H1 (cell line): Measurements from ENCODE around the gene CACNB4. TPM values are rescaled to one million over a fixed set of nuclear protein-coding genes. Genes with fewer than 3 reads are reported as not detected.

Experiments used
- CTCF ChIA-PET: fragments of 300-600 bp; sonication (Branson Sonifier 250); formaldehyde crosslinking; loops from one replicate; lab custom pipeline; 2021; ENCODE audit not compliant: partially characterized antibody; lab: Charles Lee
- POLR2A ChIA-PET: fragments of 300-600 bp; sonication (Branson Sonifier 250); formaldehyde crosslinking; loops from one replicate; lab custom pipeline; 2021; ENCODE audit warnings: inconsistent platforms; ENCODE audit not compliant: partially characterized antibody; lab: Charles Lee
- DNase-seq, 2 experiments: peaks; one replicate each; pipeline versions ENCODE4 v3.0.0 to v3.0.0-alpha.2; 2010 to 2022; ENCODE audit warnings: low spot score in 2 of 2, low read depth in 1 of 2, mixed read lengths in 1 of 2
- FAIRE-seq: peaks from 2 replicates; lab custom pipeline; 2011; peaks lifted over from hg19 to GRCh38; lab: Jason Lieb, UNC
- H2AFZ ChIP-seq: 2 replicates; pipeline ENCODE4 v1.8.1; 2012; ENCODE audit warnings: low read length, inconsistent platforms
- H2AK5ac ChIP-seq: 2 replicates; pipeline ENCODE4 v1.6.1; 2013; ENCODE audit warnings: low read depth, low read length
- H2BK120ac ChIP-seq: replicated peaks from 2 replicates; pipeline ENCODE3; 2013; ENCODE audit warnings: low read depth, low read length, inconsistent platforms
- H2BK12ac ChIP-seq: 2 replicates; pipeline ENCODE4 v1.6.1; 2013; ENCODE audit warnings: low read depth, low read length
- H2BK15ac ChIP-seq: 2 replicates; pipeline ENCODE4 v1.6.1; 2013; ENCODE audit warnings: low read length
- H2BK20ac ChIP-seq: 2 replicates; pipeline ENCODE4 v1.6.1; 2013; ENCODE audit warnings: low read length
- H2BK5ac ChIP-seq: 2 replicates; pipeline ENCODE4 v1.6.1; 2013; ENCODE audit warnings: low read depth, low read length
- H3K14ac ChIP-seq: 2 replicates; pipeline ENCODE4 v1.6.1; 2013; ENCODE audit warnings: inconsistent platforms; ENCODE audit not compliant: insufficient read length
- H3K18ac ChIP-seq: 2 replicates; pipeline ENCODE4 v1.6.1; 2013; ENCODE audit warnings: low read length; ENCODE audit errors: extremely low read depth
- H3K23ac ChIP-seq: 2 replicates; pipeline ENCODE4 v1.6.1; 2013; ENCODE audit warnings: inconsistent platforms; ENCODE audit not compliant: insufficient read length
- H3K23me2 ChIP-seq: 2 replicates; pipeline ENCODE4 v1.6.1; 2013; ENCODE audit warnings: low read depth, low read length
- H3K27ac ChIP-seq: 2 replicates; pipeline ENCODE4 v1.6.1; 2011; ENCODE audit warnings: low read depth, low read length, inconsistent platforms
- H3K27me3 ChIP-seq, 4 experiments: replicated peaks in 1 of 4; 1 replicate in 1 of 4; 2 replicates in 3 of 4; pipeline versions ENCODE4 v1.6.1 to v1.8.1; 2011 to 2013; ENCODE audit warnings: low read length in 3 of 4, mild to moderate bottlenecking in 3 of 4, inconsistent platforms in 2 of 4, mixed read lengths in 2 of 4, moderate library complexity in 1 of 4; ENCODE audit not compliant: control insufficient read depth in 3 of 4, insufficient read depth in 3 of 4; ENCODE audit errors: extremely low read depth in 1 of 4
- H3K36me3 ChIP-seq, 4 experiments: 2 replicates each; pipeline versions ENCODE4 v1.6.1 to v1.8.1; 2011 to 2013; ENCODE audit warnings: mild to moderate bottlenecking in 4 of 4, low read length in 3 of 4, moderate library complexity in 2 of 4, control low read depth in 1 of 4, inconsistent platforms in 1 of 4; ENCODE audit not compliant: insufficient read depth in 4 of 4, control insufficient read depth in 2 of 4
- H3K4ac ChIP-seq: replicated peaks from 2 replicates; pipeline ENCODE3; 2013; ENCODE audit warnings: low read length, low read depth, mixed read lengths, inconsistent platforms; ENCODE audit not compliant: insufficient read length
- H3K4me1 ChIP-seq, 4 experiments: replicated peaks in 1 of 4; 1 replicate in 1 of 4; 2 replicates in 3 of 4; pipeline versions ENCODE4 v1.6.1 to v1.8.1; 2011 to 2013; ENCODE audit warnings: low read length in 3 of 4, inconsistent platforms in 2 of 4, mixed read lengths in 1 of 4; ENCODE audit not compliant: insufficient read depth in 4 of 4, control insufficient read depth in 3 of 4
- H3K4me2 ChIP-seq, 2 experiments: 2 replicates each; pipeline versions ENCODE4 v1.6.1 to v1.8.1; 2011 to 2013; ENCODE audit warnings: low read depth in 2 of 2, low read length in 2 of 2, control low read depth in 1 of 2, inconsistent platforms in 1 of 2, mild to moderate bottlenecking in 1 of 2; ENCODE audit not compliant: insufficient read depth in 1 of 2
- H3K4me3 ChIP-seq, 4 experiments: fragments of 200-600, 300-600 bp in 1 of 4; sonication (generic), shearing (Covaris generic), sonication (Bioruptor Twin) in 1 of 4; 2 replicates each; pipeline versions ENCODE4 v1.5.1 to v1.8.1; 2011 to 2016; ENCODE audit warnings: low read length in 4 of 4, low read depth in 3 of 4, control low read depth in 2 of 4, inconsistent platforms in 2 of 4, mild to moderate bottlenecking in 2 of 4, mixed read lengths in 1 of 4, moderate library complexity in 1 of 4; ENCODE audit not compliant: insufficient read depth in 2 of 4; ENCODE audit errors: extremely low read depth in 1 of 4
- H3K56ac ChIP-seq: replicated peaks from 2 replicates; pipeline ENCODE3; 2013; ENCODE audit warnings: low read depth, mild to moderate bottlenecking, mixed read lengths, low read length, inconsistent platforms; ENCODE audit not compliant: insufficient read length
- H3K79me1 ChIP-seq: 2 replicates; pipeline ENCODE4 v1.6.1; 2013; ENCODE audit warnings: low read depth, low read length, control low read depth
- H3K79me2 ChIP-seq, 2 experiments: 2 replicates each; pipeline versions ENCODE4 v1.6.1 to v1.8.1; 2012 to 2013; ENCODE audit warnings: low read length in 2 of 2, mild to moderate bottlenecking in 2 of 2, inconsistent platforms in 1 of 2; ENCODE audit not compliant: insufficient read depth in 2 of 2, control insufficient read depth in 1 of 2
- H3K9ac ChIP-seq, 4 experiments: replicated peaks in 1 of 4; 1 replicate in 1 of 4; 2 replicates in 3 of 4; pipeline versions ENCODE4 v1.6.1 to v1.8.1; 2011 to 2013; ENCODE audit warnings: low read depth in 3 of 4, low read length in 3 of 4, control low read depth in 2 of 4, mild to moderate bottlenecking in 2 of 4, moderate library complexity in 2 of 4, inconsistent platforms in 1 of 4; ENCODE audit errors: extremely low read depth in 1 of 4
- H3K9me3 ChIP-seq, 2 experiments: 2 replicates each; pipeline versions ENCODE4 v1.6.1 to v1.8.1; 2012 to 2013; ENCODE audit warnings: mild to moderate bottlenecking in 2 of 2, moderate library complexity in 2 of 2, control low read depth in 1 of 2, inconsistent platforms in 1 of 2, low read depth in 1 of 2, low read length in 1 of 2, mixed read lengths in 1 of 2; ENCODE audit not compliant: insufficient read depth in 2 of 2
- H4K20me1 ChIP-seq, 2 experiments: replicated peaks in 1 of 2; 2 replicates each; pipeline versions ENCODE3 to v1.8.1; 2011 to 2013; ENCODE audit warnings: inconsistent platforms in 2 of 2, low read length in 2 of 2, mild to moderate bottlenecking in 1 of 2; ENCODE audit not compliant: insufficient read depth in 2 of 2, control insufficient read depth in 1 of 2
- H4K5ac ChIP-seq: 2 replicates; pipeline ENCODE4 v1.6.1; 2013; ENCODE audit warnings: low read length, low read depth, mixed read lengths, inconsistent platforms; ENCODE audit not compliant: insufficient read length
- H4K8ac ChIP-seq: 2 replicates; pipeline ENCODE4 v1.8.0; 2013; ENCODE audit warnings: mild to moderate bottlenecking, moderate library complexity, low read length, inconsistent platforms; ENCODE audit not compliant: insufficient read depth; ENCODE audit errors: extremely low read depth
- H4K91ac ChIP-seq: replicated peaks from 2 replicates; pipeline ENCODE3; 2013; ENCODE audit warnings: low read length, mixed read lengths, inconsistent platforms; ENCODE audit not compliant: insufficient read length
- BRCA1 ChIP-seq: IDR thresholded peaks from 2 replicates; pipeline ENCODE4 v1.6.1; 2012; ENCODE audit warnings: low read depth, low read length, improper control_type of control experiment
- CHD2 ChIP-seq: IDR thresholded peaks from 2 replicates; pipeline ENCODE4 v1.6.1; 2012; ENCODE audit warnings: low read length, improper control_type of control experiment
- GTF2F1 ChIP-seq: IDR thresholded peaks from 2 replicates; pipeline ENCODE4 v1.6.1; 2012; ENCODE audit warnings: low read depth, low read length, improper control_type of control experiment, borderline replicate concordance
- HDAC6 ChIP-seq: IDR thresholded peaks from one replicate; pipeline ENCODE4 v1.7.1; 2012; ENCODE audit warnings: low read depth, mild to moderate bottlenecking, inconsistent platforms, low read length, moderate library complexity
- JUN ChIP-seq: IDR thresholded peaks from 2 replicates; pipeline ENCODE4 v1.6.1; 2011; ENCODE audit warnings: low read depth, mild to moderate bottlenecking, improper control_type of control experiment, low read length
- POLR2A ChIP-seq, 2 experiments: IDR thresholded peaks; 1 replicate in 1 of 2; 2 replicates in 1 of 2; pipeline ENCODE4 v1.6.1; 2011; ENCODE audit warnings: low read depth in 2 of 2, low read length in 2 of 2, mild to moderate bottlenecking in 2 of 2; ENCODE audit errors: control extremely low read depth in 1 of 2
- POU5F1 ChIP-seq: IDR thresholded peaks from 2 replicates; pipeline ENCODE4 v1.6.1; 2011; ENCODE audit warnings: low read depth, mild to moderate bottlenecking, low read length, moderate library complexity
- RFX5 ChIP-seq: IDR thresholded peaks from 2 replicates; pipeline ENCODE4 v1.6.1; 2011; ENCODE audit warnings: low read depth, low read length, improper control_type of control experiment, borderline replicate concordance
- RXRA ChIP-seq: IDR thresholded peaks from 2 replicates; pipeline ENCODE4 v1.6.1; 2011; ENCODE audit warnings: low read depth, mild to moderate bottlenecking, low read length, moderate library complexity; ENCODE audit not compliant: insufficient read depth
- SAP30 ChIP-seq: fragments of 300-600 bp; sonication (generic); IDR thresholded peaks from 2 replicates; pipeline ENCODE4 v1.7.1; 2012; ENCODE audit warnings: low read length, moderate library complexity, mild to moderate bottlenecking, inconsistent platforms; ENCODE audit not compliant: insufficient read depth, insufficient replicate concordance
- TBP ChIP-seq: IDR thresholded peaks from 2 replicates; pipeline ENCODE4 v1.6.1; 2011; ENCODE audit warnings: low read depth, low read length, improper control_type of control experiment
- WGBS, 2 experiments: shearing (Covaris generic) in 1 of 2; methylation state at CpG; one replicate each; pipeline versions ENCODE4 v1.1.6 to v1.1.7; 2013 to 2015; ENCODE audit warnings: low lambda C conversion rate in 2 of 2, mixed read lengths in 2 of 2, inconsistent platforms in 1 of 2, low coverage in 1 of 2, missing lambda C conversion rate in 1 of 2; ENCODE audit not compliant: insufficient replicate concordance in 2 of 2, insufficient coverage in 1 of 2, insufficient read length in 1 of 2; ENCODE audit errors: extremely low coverage in 1 of 2, missing lambda C conversion rate in 1 of 2; 5-methylcytosine and 5-hydroxymethylcytosine counted together
- polyA plus RNA-seq, 7 experiments: library from polyadenylated mRNA; depleted of rRNA in 3 of 7; stranded (reverse) in 5 of 7; unstranded in 2 of 7; fragments of >200 nt in 5 of 7; fragments of 200-250 nt in 2 of 7; gene quantifications; 1 replicate in 5 of 7; 2 replicates in 1 of 7; 4 replicates in 1 of 7; pipeline versions ENCODE4 v1.2.1 to v1.2.3, GENCODE V29; 2011 to 2013; ENCODE audit warnings: missing spikeins in 2 of 7, mixed read lengths in 2 of 7
- total RNA-seq: library from RNA; stranded (reverse); fragmentation: NEBNext Ultra II Directional; extraction: Animal tissue kit (Norgen Biotek cat#: 25700); gene quantifications from 2 replicates; pipeline ENCODE4 v1.2.1, GENCODE V29; 2021
- TF ChIP-seq, protein P1 (sequence below): IDR thresholded peaks from 2 replicates; pipeline ENCODE4 v1.6.1; 2012; ENCODE audit warnings: inconsistent platforms

CACNB4 gene
- total and polyA plus RNA-seq, 2 of the 8 experiments (the other 6 are each of a cell fraction or from before 2014, with no cell fraction given): 2.0 to 4.0 TPM

DNA sequence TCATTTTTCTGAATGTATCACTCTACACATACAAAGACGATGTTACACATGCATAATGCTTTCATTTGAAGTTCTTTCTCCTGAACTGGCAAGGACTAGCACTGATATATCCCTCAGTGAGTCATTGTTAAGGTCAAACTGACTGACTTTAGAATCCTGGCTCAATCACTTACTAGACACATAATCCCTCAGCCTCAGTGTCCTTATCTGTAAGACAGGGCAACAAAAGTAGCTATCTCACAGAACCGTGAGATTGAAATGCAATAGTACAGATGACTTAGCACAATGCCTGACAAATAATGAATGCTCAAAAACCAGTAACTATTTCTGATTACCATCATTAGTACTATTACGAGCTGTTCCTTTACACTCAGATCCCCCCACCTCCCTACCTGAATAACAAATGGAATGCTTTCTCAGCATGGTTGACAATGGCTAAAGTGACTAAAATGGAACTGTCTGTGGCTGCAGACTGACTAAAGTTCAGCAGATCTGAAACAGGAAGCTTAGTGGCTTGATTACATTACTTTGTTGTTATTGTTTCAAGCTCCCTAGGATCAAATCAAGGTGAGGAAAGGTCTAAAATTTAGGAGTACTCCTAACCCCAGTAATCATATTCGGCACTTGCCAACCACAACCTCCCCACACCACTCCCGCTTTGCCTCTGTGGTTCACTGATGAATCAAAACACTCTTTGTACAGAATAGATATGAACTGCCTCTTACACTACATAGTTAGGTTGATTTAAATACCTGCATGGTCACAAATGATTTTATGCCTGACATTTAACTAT lies 35.8 kb upstream of the CACNB4 start:
- no peak overlapping the region for H3K56ac ChIP-seq
- no peaks in the 10 kb centered on the region for H3K23me2 ChIP-seq
- 84% methylated on average over 5 of the region's 5 CpGs; no CpG with 5 or more reads in 1 of the 2 experiments for WGBS, 2 experiments
- H3K4me2 ChIP-seq: no peak overlapping the region
- H3K4ac ChIP-seq: no peak overlapping the region
- no peak overlapping the region for H2BK5ac ChIP-seq
- no peak overlapping the region for H3K18ac ChIP-seq
- H3K36me3 ChIP-seq: no peaks in the 10 kb centered on the region
- H3K9ac ChIP-seq: no peak overlapping the region
- no peak overlapping the region for H4K91ac ChIP-seq
- no peak for DNase-seq
- peak; percentile 32 for FAIRE-seq
- H4K8ac ChIP-seq: no peak overlapping the region
- H3K4me1 ChIP-seq: peaks cover 0 to 6% (median 3%) of the 10 kb centered on the region in 4 experiments; a peak in 2 of 7 replicates
- TF ChIP-seq GTF2F1 (no peak), POU5F1 (no peak), HDAC6 (no peak), JUN (no peak), POLR2A (IDR thresholded peaks at IDR 0.05; ENCODE audit: control extremely low read depth in 1 of 2, low read depth in 2 of 2, low read length in 2 of 2) (no peak), SAP30 (no peak), RFX5 (no peak), BRCA1 (no peak), CHD2 (no peak), RXRA (no peak), TBP (no peak)
- TF ChIP-seq, protein P1, sequence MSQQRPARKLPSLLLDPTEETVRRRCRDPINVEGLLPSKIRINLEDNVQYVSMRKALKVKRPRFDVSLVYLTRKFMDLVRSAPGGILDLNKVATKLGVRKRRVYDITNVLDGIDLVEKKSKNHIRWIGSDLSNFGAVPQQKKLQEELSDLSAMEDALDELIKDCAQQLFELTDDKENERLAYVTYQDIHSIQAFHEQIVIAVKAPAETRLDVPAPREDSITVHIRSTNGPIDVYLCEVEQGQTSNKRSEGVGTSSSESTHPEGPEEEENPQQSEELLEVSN: no peak
- TF ChIP-seq, all 59 proteins: peak for 0
- Histone ChIP-seq H2BK120ac (no peak overlapping the region), H4K5ac (no peak overlapping the region), H3K79me2 (no peaks in the 10 kb centered on the region), H3K27me3 (no peaks in the 10 kb centered on the region), H2AK5ac (no peak overlapping the region), H3K14ac (no peak overlapping the region), H2BK20ac (no peak overlapping the region), H3K23ac (no peak overlapping the region), H3K9me3 (no peaks in the 10 kb centered on the region), H3K79me1 (no peaks in the 10 kb centered on the region), H2BK12ac (no peak overlapping the region), H4K20me1 (peaks cover 0 to 1% of the 10 kb centered on the region in 2 experiments), H3K27ac (no peak overlapping the region), H2BK15ac (no peak overlapping the region), H2AFZ (no peak overlapping the region), H3K4me3 (no peak overlapping the region)
- CTCF ChIA-PET: interaction anchor here (0.7 to 1.3 kb wide), 2 partner anchors 41 to 109 kb away, joined by 3 read pairs; no protein-coding TSS in a partner anchor
- POLR2A ChIA-PET: no interaction called here
